HCT116 (cell line): Measurements from ENCODE around the gene CGRRF1. TPM values are rescaled to one million over a fixed set of nuclear protein-coding genes. Genes with fewer than 3 reads are reported as not detected.

Source experiments
- ATAC-seq: fragments of 200-7000 bp; cut with Tn5 transposase; 2 replicates; pipeline ENCODE4 v1.9.1; 2020; ENCODE audit warnings: mild to moderate bottlenecking, moderate library complexity
- BruUV-seq: library from RNA; stranded (reverse); fragments of 400-500 nt; replicated peaks from 2 replicates; lab custom pipeline; 2021; lab: Mats Ljungman, UMichigan
- CTCF ChIA-PET: fragments of 300-600 bp; sonication (Branson Sonifier 250); formaldehyde crosslinking; loops from one replicate; lab custom pipeline; 2021; ENCODE audit warnings: antibody characterized with exemption; lab: Charles Lee
- POLR2A ChIA-PET: fragments of 300-600, 350-600 bp; sonication (Branson Sonifier 250); formaldehyde crosslinking; loops from one replicate; lab custom pipeline; 2021; ENCODE audit warnings: antibody characterized with exemption; lab: Charles Lee
- RAD21 ChIA-PET, 2 experiments: fragments of 300-600 bp; sonication (Branson Sonifier 250); formaldehyde crosslinking; loops; one replicate each; lab custom pipeline; 2023; ENCODE audit warnings: low total read pairs in 2 of 2; ENCODE audit not compliant: uncharacterized antibody in 2 of 2, unreplicated experiment in 2 of 2, low non-redundant PET in 1 of 2; lab: Charles Lee
- DNase-seq: peaks from one replicate; pipeline ENCODE4 v3.0.0-alpha.2; 2010; ENCODE audit warnings: low read depth, low spot score
- H2AFZ ChIP-seq: fragments of 200-600 bp; shearing (Covaris generic), sonication (generic); 2 replicates; pipeline ENCODE4 v1.6.1; 2017; ENCODE audit warnings: low read depth, mixed run types, mixed read lengths, antibody characterized with exemption, low read length; ENCODE audit not compliant: poor library complexity, severe bottlenecking
- H3K27ac ChIP-seq: 2 replicates; pipeline ENCODE4 v1.5.1; 2012; ENCODE audit warnings: low read depth, low read length
- H3K27me3 ChIP-seq: fragments of 200-600 bp; sonication (generic); 2 replicates; pipeline ENCODE4 v1.6.1; 2016; ENCODE audit warnings: mixed run types, low read length, mixed read lengths; ENCODE audit not compliant: insufficient read depth
- H3K36me3 ChIP-seq, 2 experiments: fragments of 200-500 bp in 1 of 2; fragments of 200-600 bp in 1 of 2; sonication (Bioruptor generic) in 1 of 2; sonication (generic) in 1 of 2; 2 replicates each; pipeline versions ENCODE4 v1.5.1 to v1.6.1; 2014 to 2016; ENCODE audit warnings: low read length in 2 of 2, inconsistent platforms in 1 of 2, mixed read lengths in 1 of 2, mixed run types in 1 of 2; ENCODE audit not compliant: insufficient read depth in 2 of 2, control insufficient read depth in 1 of 2
- H3K4me1 ChIP-seq, 2 experiments: fragments of 200-600 bp in 1 of 2; sonication (generic) in 1 of 2; 2 replicates each; pipeline versions ENCODE4 v1.5.1 to v1.6.1; 2012 to 2017; ENCODE audit warnings: low read length in 2 of 2, inconsistent platforms in 1 of 2, mild to moderate bottlenecking in 1 of 2, mixed read lengths in 1 of 2, mixed run types in 1 of 2, moderate library complexity in 1 of 2; ENCODE audit not compliant: insufficient read depth in 2 of 2, control insufficient read depth in 1 of 2
- H3K4me2 ChIP-seq: fragments of 200-600 bp; sonication (generic); 2 replicates; pipeline ENCODE4 v1.6.1; 2017; ENCODE audit warnings: mixed run types, low read length, mixed read lengths
- H3K4me3 ChIP-seq, 2 experiments: fragments of 200-600 bp in 1 of 2; sonication (generic) in 1 of 2; replicated peaks in 1 of 2; 2 replicates each; pipeline ENCODE4 v1.5.1; 2011 to 2016; ENCODE audit warnings: low read length in 2 of 2, control low read depth in 1 of 2, low read depth in 1 of 2, mild to moderate bottlenecking in 1 of 2, mixed read lengths in 1 of 2, mixed run types in 1 of 2
- H3K79me2 ChIP-seq: fragments of 200-600 bp; sonication (generic); 2 replicates; pipeline ENCODE4 v1.6.1; 2017; ENCODE audit warnings: mild to moderate bottlenecking, mixed run types, low read length, moderate library complexity, mixed read lengths; ENCODE audit not compliant: insufficient read depth
- H3K9ac ChIP-seq: fragments of 200-600 bp; sonication (generic); 2 replicates; pipeline ENCODE4 v1.6.1; 2016; ENCODE audit warnings: low read length, mixed read lengths
- H3K9me2 ChIP-seq: fragments of 200-600 bp; sonication (generic), shearing (Covaris generic); 2 replicates; pipeline ENCODE4 v1.6.1; 2017; ENCODE audit warnings: mixed run types, mild to moderate bottlenecking, moderate library complexity; ENCODE audit not compliant: insufficient read depth
- H3K9me3 ChIP-seq, 2 experiments: fragments of 200-500 bp in 1 of 2; fragments of 200-600 bp in 1 of 2; sonication (Bioruptor generic) in 1 of 2; sonication (generic) in 1 of 2; 2 replicates each; pipeline ENCODE4 v1.6.1; 2014 to 2017; ENCODE audit warnings: low read length in 2 of 2, mixed read lengths in 2 of 2, inconsistent platforms in 1 of 2, low read depth in 1 of 2, mild to moderate bottlenecking in 1 of 2, mixed run types in 1 of 2, moderate library complexity in 1 of 2; ENCODE audit not compliant: control insufficient read depth in 1 of 2, insufficient read depth in 1 of 2
- H4K20me1 ChIP-seq: fragments of 200-600 bp; sonication (generic), shearing (Covaris generic); 2 replicates; pipeline ENCODE4 v1.6.1; 2017; ENCODE audit warnings: mixed run types, mild to moderate bottlenecking, moderate library complexity; ENCODE audit not compliant: insufficient read depth
- CEBPB ChIP-seq: IDR thresholded peaks from 2 replicates; pipeline ENCODE4 v1.6.1; 2012; ENCODE audit warnings: low read depth
- EGR1 ChIP-seq: IDR thresholded peaks from 2 replicates; pipeline ENCODE4 v1.6.1; 2012; ENCODE audit warnings: low read depth
- ELF1 ChIP-seq: IDR thresholded peaks from 2 replicates; pipeline ENCODE4 v1.6.1; 2012; ENCODE audit warnings: low read depth, borderline replicate concordance
- FOSL1 ChIP-seq: IDR thresholded peaks from 2 replicates; pipeline ENCODE4 v1.6.1; 2012; ENCODE audit warnings: low read depth
- JUND ChIP-seq: IDR thresholded peaks from 2 replicates; pipeline ENCODE4 v1.6.1; 2012
- MAX ChIP-seq: IDR thresholded peaks from 2 replicates; pipeline ENCODE4 v1.6.1; 2012
- RAD21 ChIP-seq: IDR thresholded peaks from 2 replicates; pipeline ENCODE4 v1.6.1; 2012; ENCODE audit warnings: low read depth, mild to moderate bottlenecking
- SIN3A ChIP-seq: IDR thresholded peaks from 2 replicates; pipeline ENCODE4 v1.6.1; 2012; ENCODE audit warnings: low read depth
- SP1 ChIP-seq: IDR thresholded peaks from 2 replicates; pipeline ENCODE4 v1.6.1; 2012; ENCODE audit warnings: low read depth
- SRF ChIP-seq: IDR thresholded peaks from 2 replicates; pipeline ENCODE4 v1.6.1; 2012; ENCODE audit warnings: low read depth
- ZFX ChIP-seq: fragments of 450-650 bp; IDR thresholded peaks from 2 replicates; pipeline ENCODE4 v1.6.1; 2017
- ZNF274 ChIP-seq: fragments of 200-500 bp; sonication (Bioruptor generic); IDR thresholded peaks from 2 replicates; pipeline ENCODE4 v1.6.1; 2014; ENCODE audit warnings: mild to moderate bottlenecking, low read depth, low read length, inconsistent platforms
- intact Hi-C: fragments of 100-400 bp; cut with micrococcal nuclease; formaldehyde crosslinking; loops from 2 replicates; pipeline ENCODE4 v1.10.0; 2022
- total RNA-seq: library from RNA; stranded (reverse); gene quantifications from one replicate; pipeline ENCODE4 v1.2.1, GENCODE V29; 2021; ENCODE audit not compliant: unreplicated experiment
- TF ChIP-seq, protein P1 (sequence below): IDR thresholded peaks from 2 replicates; pipeline ENCODE4 v1.6.1; 2012

The CGRRF1 gene
- total RNA-seq, 1 experiment from 2014 or later, result 15.9 TPM

GRCh38 chr14:54481695-54482094 lies 28.0 kb upstream of the CGRRF1 start:
- no peak overlapping the region for H3K27ac ChIP-seq
- intact Hi-C loops, result no loop called here
- H3K27me3 ChIP-seq, result no peaks in the 10 kb centered on the region
- H3K4me3 ChIP-seq, result no peak overlapping the region
- H3K36me3 ChIP-seq, result peaks cover 21 to 31% of the 10 kb centered on the region in 2 experiments
- no peaks in the 10 kb centered on the region for H3K9me3 ChIP-seq
- CTCF ChIA-PET, result no interaction called here
- RAD21 ChIA-PET, result no interaction called here
- no peak overlapping the region for H3K9ac ChIP-seq
- no peak for ATAC-seq
- no peaks in the 10 kb centered on the region for H3K9me2 ChIP-seq
- no peak for TF ChIP-seq RAD21
- no peak for TF ChIP-seq SP1
- TF ChIP-seq CEBPB, result no peak
- TF ChIP-seq ZNF274, result no peak
- TF ChIP-seq FOSL1, result no peak
- no peak for TF ChIP-seq ELF1
- TF ChIP-seq ZFX, result no peak
- TF ChIP-seq SRF, result no peak
- no peak for TF ChIP-seq MAX
- TF ChIP-seq JUND, result no peak
- TF ChIP-seq EGR1, result no peak
- TF ChIP-seq, protein P1, sequence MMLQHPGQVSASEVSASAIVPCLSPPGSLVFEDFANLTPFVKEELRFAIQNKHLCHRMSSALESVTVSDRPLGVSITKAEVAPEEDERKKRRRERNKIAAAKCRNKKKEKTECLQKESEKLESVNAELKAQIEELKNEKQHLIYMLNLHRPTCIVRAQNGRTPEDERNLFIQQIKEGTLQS, result no peak
- TF ChIP-seq SIN3A, result no peak
- TF ChIP-seq, all 23 proteins: peak for 0
- 0 out of 2 replicates have a peak, but pooled peaks cover 4% of the 10 kb centered on the region for H4K20me1 ChIP-seq
- H3K4me1 ChIP-seq, result peaks cover 2 to 5% of the 10 kb centered on the region in 2 experiments; a peak in 3 of 4 replicates
- DNase-seq, result no peak
- BruUV-seq, result no TSS peak
- no peak overlapping the region for H2AFZ ChIP-seq
- no peak overlapping the region for H3K4me2 ChIP-seq
- peaks cover 68% of the 10 kb centered on the region for H3K79me2 ChIP-seq
- POLR2A ChIA-PET, result no interaction called here
